Liver (tissue), 3 donors: ENCODE measurements around the gene FAM20C.

Experiments
- CTCF ChIP-seq: fragments of 150-350 bp; IDR thresholded peaks from 2 replicates; pipeline ENCODE4 v1.5.1; 2017; ENCODE audit warnings: improper control_type of control experiment, low read depth, low read length; ENCODE audit not compliant: missing input control
- FOXA1 ChIP-seq: IDR thresholded peaks from 2 replicates; pipeline ENCODE4 v1.6.1; 2016; ENCODE audit warnings: antibody characterized with exemption
- GABPA ChIP-seq, 2 donors: IDR thresholded peaks in 1 of 2; conservative IDR thresholded peaks in 1 of 2; 2 replicates each; pipeline ENCODE4 v1.6.1; 2016; ENCODE audit warnings: antibody characterized with exemption in 2 of 2, mild to moderate bottlenecking in 1 of 2, moderate library complexity in 1 of 2
- HNF4G ChIP-seq: IDR thresholded peaks from 2 replicates; pipeline ENCODE4 v1.6.1; 2016; ENCODE audit warnings: antibody characterized with exemption
- MAX ChIP-seq: IDR thresholded peaks from 2 replicates; pipeline ENCODE4 v1.6.1; 2016; ENCODE audit warnings: antibody characterized with exemption
- RAD21 ChIP-seq, 2 donors: IDR thresholded peaks; 2 replicates each; pipeline ENCODE4 v1.6.1; 2016; ENCODE audit warnings: antibody characterized with exemption in 2 of 2, mild to moderate bottlenecking in 2 of 2
- SP1 ChIP-seq: IDR thresholded peaks from 2 replicates; pipeline ENCODE4 v1.6.1; 2018; ENCODE audit warnings: antibody characterized with exemption, mild to moderate bottlenecking
- donor health status: healthy.
- donor health status: healthy.

- TF ChIP-seq CTCF (no peak), MAX (no peak), RAD21 (IDR thresholded peaks at IDR 0.05) (no peak), GABPA (IDR thresholded peaks at IDR 0.05 in 1 of 2, conservative IDR thresholded peaks at IDR 0.05 in 1 of 2) (no peak), SP1 (no peak), FOXA1 (no peak), HNF4G (no peak)
These were observed 47.9 kb upstream of the FAM20C start for GRCh38 chr7:144454-144826.
